Fibroblast of mammary gland (primary cell): ENCODE data around the gene DAAM2.

Source experiments
- DNase-seq: peaks from one replicate; pipeline ENCODE4 v3.0.0-alpha.2; 2010; ENCODE audit warnings: low read depth
- H3K4me3 ChIP-seq: 2 replicates; pipeline ENCODE4 v1.5.1; 2011; ENCODE audit warnings: low read depth, mild to moderate bottlenecking, low read length, moderate library complexity; ENCODE audit not compliant: control insufficient read depth
- CTCF ChIP-seq: conservative IDR thresholded peaks from 2 replicates; pipeline ENCODE4 v1.5.1; 2011; ENCODE audit warnings: low read depth, low read length, inconsistent platforms; ENCODE audit not compliant: control insufficient read depth, insufficient read depth

DAAM2 gene

DNA sequence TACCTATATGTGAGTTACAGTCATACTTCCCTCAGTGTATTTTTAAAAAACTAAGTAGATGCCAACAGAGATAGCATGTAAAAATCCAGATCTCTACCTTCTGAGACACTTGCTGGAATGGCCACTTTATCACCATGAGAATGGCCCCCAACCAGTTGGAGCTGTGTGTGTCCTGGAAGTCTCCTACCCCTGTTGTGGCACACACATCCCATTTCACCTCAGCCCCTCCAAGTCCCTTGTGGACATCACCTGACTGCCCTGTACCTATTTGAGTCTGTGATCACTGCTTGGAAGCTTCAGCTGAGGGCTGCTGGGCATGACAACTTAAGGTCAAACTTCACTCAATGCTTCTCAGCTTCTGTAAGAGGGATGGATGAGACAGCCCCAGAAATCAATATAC, 118.0 kb downstream of the DAAM2 start:
- DNase-seq, result no peak
- TF ChIP-seq CTCF, result no peak
- H3K4me3 ChIP-seq, result no peak overlapping the region

GRCh38 chr6:39910744-39911143, 118.6 kb downstream of the DAAM2 start:
- DNase-seq, result no peak
- H3K4me3 ChIP-seq, result no peak overlapping the region
- no peak for TF ChIP-seq CTCF

DNA sequence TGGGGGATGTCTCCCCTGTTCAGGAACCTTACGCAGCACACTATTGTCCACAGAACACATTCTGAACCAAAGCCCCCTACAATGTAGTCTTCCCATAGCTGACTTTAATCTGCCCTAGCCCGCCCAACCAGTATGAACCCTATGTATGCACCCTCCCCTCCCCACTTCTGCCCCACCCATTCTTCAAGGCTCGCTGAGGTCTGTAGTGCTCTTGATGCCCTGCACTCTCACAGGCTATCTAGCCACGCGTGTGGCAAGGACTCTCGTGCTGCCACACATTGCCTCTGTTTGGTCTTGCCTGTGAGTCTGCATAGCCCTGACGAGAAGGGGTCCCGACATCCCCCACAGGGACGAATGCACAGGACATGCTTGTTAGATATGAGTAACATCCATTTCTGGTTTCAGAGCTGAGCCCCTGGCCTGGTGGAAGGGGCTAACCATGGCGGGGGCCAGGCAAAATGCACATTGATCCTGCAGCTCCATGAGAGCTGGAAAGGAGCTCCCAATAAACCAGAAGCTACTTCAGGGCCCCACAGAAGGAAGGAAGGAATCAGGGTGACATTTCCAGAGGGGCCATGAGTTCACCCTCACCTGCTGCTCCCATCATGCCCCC, 119.4 kb downstream of the DAAM2 start:
- DNase-seq, result no peak
- no peak for TF ChIP-seq CTCF
- no peak overlapping the region for H3K4me3 ChIP-seq

- no peak for DNase-seq
- H3K4me3 ChIP-seq, result no peak overlapping the region
- no peak for TF ChIP-seq CTCF
These were observed 120.3 kb downstream of the DAAM2 start for GRCh38 chr6:39912446-39912845.

- DNase-seq, result no peak
- no peak for TF ChIP-seq CTCF
These were observed 121.3 kb downstream of the DAAM2 start for GRCh38 chr6:39913391-39913916.

DNA sequence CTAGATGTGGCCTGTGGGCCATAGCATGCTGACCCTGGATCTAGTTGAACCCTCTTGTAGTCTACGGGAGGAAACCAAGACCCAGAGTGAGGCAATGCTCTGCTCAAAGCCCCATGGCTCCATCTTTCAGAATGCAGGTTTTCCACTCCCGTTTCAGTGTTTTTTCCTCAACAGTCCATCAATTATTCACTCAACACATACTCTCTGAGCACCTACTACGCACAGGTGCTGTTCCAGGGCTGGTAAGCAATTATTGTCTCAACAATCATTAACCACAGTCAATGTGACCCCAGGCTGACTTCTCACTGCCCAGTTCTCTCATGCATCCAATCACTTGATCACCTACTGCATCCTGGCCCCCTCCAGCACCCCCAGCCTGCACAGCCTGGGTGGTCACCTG, 122.1 kb downstream of the DAAM2 start:
- H3K4me3 ChIP-seq, result no peak overlapping the region
- no peak for DNase-seq
- no peak for TF ChIP-seq CTCF

More at GRCh38 chr6:39913391-39913916, 121.3 kb downstream of the DAAM2 start:
- no peak overlapping the region for H3K4me3 ChIP-seq
